GM12865 (cell line): Measurements from ENCODE around the gene KCNH5.

ENCODE experiments used
- DNase-seq: peaks from one replicate; pipeline ENCODE4 v3.0.0; 2010; ENCODE audit warnings: low read depth
- H3K4me3 ChIP-seq: 2 replicates; pipeline ENCODE4 v1.5.1; 2011; ENCODE audit warnings: mild to moderate bottlenecking, low read depth, low read length, control low read depth
- CTCF ChIP-seq: IDR thresholded peaks from 2 replicates; pipeline ENCODE4 v1.5.1; 2011; ENCODE audit warnings: low read length, control low read depth, low read depth, inconsistent platforms; ENCODE audit not compliant: insufficient read depth; ENCODE audit errors: missing control alignments

KCNH5 gene

DNA sequence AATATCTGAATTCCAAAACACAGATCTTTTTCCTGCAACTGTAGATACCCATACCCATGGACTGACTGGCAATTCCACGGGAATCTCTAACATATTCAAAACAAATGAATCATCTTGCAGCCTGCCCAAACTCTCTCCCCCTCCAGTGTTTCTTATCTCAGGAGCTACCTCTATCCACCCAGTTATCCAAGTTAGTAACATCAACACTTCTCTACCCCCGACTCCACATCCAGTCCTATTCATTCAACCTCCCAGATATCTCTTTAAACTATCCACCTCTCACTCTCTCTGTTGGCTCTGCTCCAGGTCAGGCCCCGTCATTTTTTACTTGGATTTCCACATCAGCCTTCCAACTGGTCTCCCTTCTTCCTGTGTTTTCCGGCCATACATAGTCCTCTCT is 6.7 kb upstream of the KCNH5 start:
- H3K4me3 ChIP-seq = no peak overlapping the region
- TF ChIP-seq CTCF = no peak
- no peak for DNase-seq

- TF ChIP-seq CTCF = no peak
- no peak overlapping the region for H3K4me3 ChIP-seq
- DNase-seq = no peak
Observed at GRCh38 chr14:63051301-63051700, 6.0 kb upstream of the KCNH5 start.

DNA sequence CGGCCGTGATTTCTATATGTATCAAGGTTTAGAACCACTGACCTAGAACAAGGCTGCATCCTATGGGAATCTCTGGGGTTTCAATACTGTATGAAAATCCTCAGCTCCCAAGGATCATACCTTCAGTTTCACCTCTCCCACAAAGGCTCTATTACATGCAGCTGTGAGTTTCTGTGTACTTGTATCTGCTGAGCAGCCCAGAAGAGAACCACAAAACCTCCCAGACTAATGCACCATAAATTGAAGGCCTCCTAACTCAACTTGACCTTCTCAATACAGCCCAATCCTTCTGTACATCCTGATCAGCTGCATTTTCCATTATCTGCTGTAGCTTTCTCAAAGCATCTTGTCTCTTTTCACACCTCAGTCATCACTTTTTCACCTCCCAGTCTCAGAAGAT is 5.4 kb upstream of the KCNH5 start:
- DNase-seq = no peak
- TF ChIP-seq CTCF = no peak
- no peak overlapping the region for H3K4me3 ChIP-seq

GRCh38 chr14:63046339-63047268 is 1.3 kb upstream of the KCNH5 start:
- no peak for DNase-seq
- no peak for TF ChIP-seq CTCF
- H3K4me3 ChIP-seq = no peak overlapping the region

DNA sequence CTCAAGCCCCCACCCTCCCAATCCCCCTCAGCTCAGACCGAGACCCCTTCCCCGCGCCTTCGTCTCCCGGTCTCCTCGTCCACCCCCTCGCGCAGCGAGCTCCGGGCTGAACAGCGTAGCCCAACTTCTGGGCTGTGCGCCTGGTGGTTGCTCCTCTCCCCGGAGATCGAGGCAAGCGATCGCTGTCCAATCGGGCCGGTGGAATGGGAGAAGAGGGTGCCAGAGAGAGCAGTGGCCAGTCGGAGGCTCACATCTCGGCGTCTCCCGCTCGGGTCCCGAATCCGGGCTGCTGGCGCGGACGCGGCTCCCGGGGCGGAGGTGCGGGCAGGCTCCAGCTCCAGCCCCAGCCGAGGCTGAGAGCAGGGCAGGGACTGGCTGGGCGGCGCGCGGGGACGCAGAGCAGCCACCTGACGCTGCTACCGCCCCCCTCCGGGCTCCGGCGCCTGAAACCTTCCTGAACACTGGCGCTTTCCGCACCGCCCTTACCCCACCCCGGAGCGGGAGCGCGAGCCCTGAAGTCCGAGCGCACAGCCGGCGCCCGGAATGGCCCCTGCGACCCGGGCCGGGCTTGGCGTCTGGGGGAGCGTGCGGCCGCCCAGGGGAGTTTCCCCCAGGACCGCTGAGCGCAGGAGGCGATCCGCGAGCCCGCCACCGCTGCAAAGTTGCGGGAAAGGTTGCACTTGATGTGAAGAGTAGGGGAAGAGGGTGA is 508 bp upstream of the KCNH5 start:
- H3K4me3 ChIP-seq = no peak overlapping the region
- TF ChIP-seq CTCF = no peak
- no peak for DNase-seq

GRCh38 chr14:63039866-63040265 is 5.4 kb downstream of the KCNH5 start:
- no peak overlapping the region for H3K4me3 ChIP-seq
- DNase-seq = peak; percentile 10
- peak; percentile 8 for TF ChIP-seq CTCF

- H3K4me3 ChIP-seq = no peak overlapping the region
- no peak for TF ChIP-seq CTCF
- no peak for DNase-seq
Observed at GRCh38 chr14:63032641-63033040, 12.6 kb downstream of the KCNH5 start.
